Upper lobe of left lung (tissue), 4 donors: Measurements from ENCODE around the gene WAPL.

Experiments used
- CTCF ChIP-seq, 6 experiments: fragments of 450-650 bp in 4 of 6; fragments of 200-600 bp in 2 of 6; sonication (generic) in 2 of 6; IDR thresholded peaks; one replicate each; pipeline ENCODE4 v1.5.1; 2016 to 2019; ENCODE audit warnings: antibody characterized with exemption in 6 of 6
- EP300 ChIP-seq, 4 donors: sonication (generic); formaldehyde crosslinking; IDR thresholded peaks; one replicate each; pipeline ENCODE4 v1.5.1; 2017; ENCODE audit warnings: antibody characterized with exemption in 4 of 4, control low read depth in 2 of 4
- POLR2A ChIP-seq, 4 donors: fragments of 450-650 bp; IDR thresholded peaks; one replicate each; pipeline ENCODE4 v1.5.1; 2016 to 2017; ENCODE audit warnings: antibody characterized with exemption in 4 of 4, mild to moderate bottlenecking in 2 of 4
- POLR2AphosphoS5 ChIP-seq, 2 donors: sonication (generic); formaldehyde crosslinking; IDR thresholded peaks; one replicate each; pipeline ENCODE4 v1.5.1; 2017; ENCODE audit warnings: antibody characterized with exemption in 2 of 2

DNA sequence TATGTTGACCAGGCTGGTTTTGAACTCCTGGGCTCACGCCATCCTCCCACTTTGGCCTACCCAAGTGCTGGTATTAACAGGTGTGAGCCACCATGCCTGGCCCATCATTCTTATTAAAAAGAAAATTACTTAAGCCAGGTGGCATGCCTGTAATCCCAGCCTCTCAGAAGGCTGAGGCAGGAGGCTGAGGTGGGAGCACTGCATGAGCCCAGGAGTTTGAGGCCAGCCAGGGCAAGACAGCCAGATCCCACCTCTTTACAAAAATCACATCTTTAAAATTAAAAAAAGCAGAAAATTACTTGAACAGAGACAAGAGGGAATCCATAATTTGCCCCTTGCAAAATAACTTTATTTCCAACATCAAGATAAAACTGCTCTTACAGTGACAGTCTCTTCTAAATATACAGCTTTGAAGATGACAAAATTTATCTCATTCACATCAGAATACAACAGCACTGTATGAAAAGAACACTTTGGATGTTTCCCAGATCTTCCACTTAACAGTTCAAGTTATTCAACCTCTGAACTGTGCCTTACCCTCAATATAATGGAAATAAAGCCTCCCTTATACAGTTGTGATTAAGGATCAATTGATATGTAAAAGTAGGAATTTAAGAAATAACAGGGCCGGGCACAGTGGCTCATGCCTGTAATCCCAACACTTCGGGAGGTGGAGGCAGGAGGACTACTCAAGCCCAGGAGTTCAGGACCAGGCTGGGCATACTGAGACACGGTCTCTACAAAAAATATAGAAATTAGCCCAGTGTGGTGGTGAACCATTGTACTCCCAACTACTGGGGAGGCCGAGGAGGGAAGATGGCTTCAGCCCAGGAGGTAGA is 10.3 kb downstream of the WAPL start:
- TF ChIP-seq EP300 (IDR thresholded peaks at IDR 0.05) (no peak), CTCF (IDR thresholded peaks at IDR 0.05) (no peak), POLR2A (IDR thresholded peaks at IDR 0.05) (no peak), POLR2AphosphoS5 (IDR thresholded peaks at IDR 0.05) (no peak)
